CD4-positive, CD25-positive, alpha-beta regulatory T cell (primary cell): ENCODE measurements around the gene KMT5B. TPM values are rescaled to one million over a fixed set of nuclear protein-coding genes. Genes with fewer than 3 reads are reported as not detected.
A peak's percentile ranks its signal among the peaks of the same experiment; 100 is the strongest.

Experiments used
- ATAC-seq, 2 donors: fragments of 150-1000 bp; cut with Tn5 transposase; one replicate each; pipeline ENCODE4 v1.10.0; 2021; ENCODE audit warnings: low read depth in 2 of 2, moderate number of reproducible peaks in 2 of 2, moderate library complexity in 1 of 2
- DNase-seq, 3 donors: peaks; one replicate each; pipeline versions ENCODE4 v3.0.0 to v3.0.0-alpha.2; 2012 to 2022; ENCODE audit warnings: mixed read lengths in 1 of 3
- H3K27ac ChIP-seq: one replicate; pipeline ENCODE4 v1.7.0; 2013; ENCODE audit warnings: mild to moderate bottlenecking, low read length; ENCODE audit not compliant: insufficient read depth, poor library complexity, severe bottlenecking
- H3K27me3 ChIP-seq: one replicate; pipeline ENCODE4 v1.7.0; 2013; ENCODE audit warnings: low read length; ENCODE audit not compliant: control insufficient read depth, insufficient read depth
- H3K36me3 ChIP-seq: one replicate; pipeline ENCODE4 v1.7.0; 2013; ENCODE audit warnings: mild to moderate bottlenecking, low read length, moderate library complexity; ENCODE audit not compliant: control insufficient read depth, insufficient read depth
- H3K4me1 ChIP-seq: 2 replicates; pipeline ENCODE4 v1.7.0; 2013; ENCODE audit warnings: mild to moderate bottlenecking, low read length; ENCODE audit not compliant: insufficient read depth, control insufficient read depth, poor library complexity, severe bottlenecking
- H3K4me3 ChIP-seq: one replicate; pipeline ENCODE4 v1.7.0; 2013; ENCODE audit warnings: low read depth, mild to moderate bottlenecking, low read length, moderate library complexity
- H3K9me3 ChIP-seq, 2 experiments: 1 replicate in 1 of 2; 2 replicates in 1 of 2; pipeline ENCODE4 v1.7.0; 2013; ENCODE audit warnings: low read length in 2 of 2, mild to moderate bottlenecking in 1 of 2, moderate library complexity in 1 of 2; ENCODE audit not compliant: control insufficient read depth in 2 of 2
- H3K27ac Mint-ChIP-seq, 3 donors: one replicate each; pipeline ENCODE4 v1.8.0; 2020 to 2022; ENCODE audit warnings: mild to moderate bottlenecking in 3 of 3, mixed read lengths in 3 of 3, moderate library complexity in 2 of 3
- H3K27me3 Mint-ChIP-seq: one replicate; pipeline ENCODE4 v1.8.0; 2022; ENCODE audit warnings: mild to moderate bottlenecking, mixed read lengths
- H3K36me3 Mint-ChIP-seq: one replicate; pipeline ENCODE4 v1.8.0; 2020; ENCODE audit warnings: mixed read lengths
- H3K4me1 Mint-ChIP-seq, 4 donors: one replicate each; pipeline ENCODE4 v1.8.0; 2020 to 2022; ENCODE audit warnings: mixed read lengths in 4 of 4, mild to moderate bottlenecking in 1 of 4
- H3K4me3 Mint-ChIP-seq, 4 donors: one replicate each; pipeline ENCODE4 v1.8.0; 2020 to 2022; ENCODE audit warnings: mild to moderate bottlenecking in 4 of 4, mixed read lengths in 4 of 4, moderate library complexity in 3 of 4
- H3K9me3 Mint-ChIP-seq, 7 donors: one replicate each; pipeline ENCODE4 v1.8.0; 2020 to 2022; ENCODE audit warnings: mixed read lengths in 7 of 7, mild to moderate bottlenecking in 3 of 7, moderate library complexity in 2 of 7
- polyA plus RNA-seq, 4 donors: library from polyadenylated mRNA; unstranded; fragments of 300-500 nt; fragmentation: Illumina TruSeq; gene quantifications; one replicate each; pipeline ENCODE4 v1.2.3, GENCODE V29; 2021
- total RNA-seq: library from RNA; stranded (reverse); gene quantifications from one replicate; pipeline ENCODE4 v1.2.3, GENCODE V29; 2022

The KMT5B gene
- total and polyA plus RNA-seq, 5 donors from 2014 or later, result 31.6 to 43.1 (median 37.2) TPM

- no peaks in the 10 kb centered on the region for H3K36me3 Mint-ChIP-seq
- Histone ChIP-seq H3K9me3 (no peaks in the 10 kb centered on the region), H3K4me1 (peaks cover 32% of the 10 kb centered on the region), H3K27ac (no peak overlapping the region), H3K36me3 (no peaks in the 10 kb centered on the region), H3K4me3 (no peak overlapping the region), H3K27me3 (no peaks in the 10 kb centered on the region)
- H3K4me1 Mint-ChIP-seq, result peaks cover 8 to 31% (median 21%) of the 10 kb centered on the region in 4 donors
- H3K4me3 Mint-ChIP-seq, result peak overlapping the region; percentile 68 to 94 (median 86)
- H3K27me3 Mint-ChIP-seq, result peaks cover 25% of the 10 kb centered on the region
- DNase-seq (no peak), ATAC-seq (no peak)
- H3K27ac Mint-ChIP-seq, result peak overlapping the region in 2 of 3 donors; percentile 86 to 91
- peaks cover 0 to 3% (median 0%) of the 10 kb centered on the region in 7 donors for H3K9me3 Mint-ChIP-seq
Measured at GRCh38 chr11:68215524-68216170, 2.6 kb upstream of the KMT5B start.

GRCh38 chr11:68215087-68215445 is 2.0 kb upstream of the KMT5B start:
- Histone ChIP-seq H3K27me3 (no peaks in the 10 kb centered on the region), H3K4me3 (no peak overlapping the region), H3K4me1 (peaks cover 37% of the 10 kb centered on the region), H3K36me3 (no peaks in the 10 kb centered on the region), H3K9me3 (no peaks in the 10 kb centered on the region), H3K27ac (no peak overlapping the region)
- peak overlapping the region; percentile 83 to 94 (median 91) for H3K4me3 Mint-ChIP-seq
- H3K4me1 Mint-ChIP-seq, result peaks cover 12 to 37% (median 27%) of the 10 kb centered on the region in 4 donors
- DNase-seq, result peak in 1 of 3 donors; percentile 38
- H3K27me3 Mint-ChIP-seq, result peaks cover 25% of the 10 kb centered on the region
- peaks cover 0 to 3% (median 0%) of the 10 kb centered on the region in 7 donors for H3K9me3 Mint-ChIP-seq
- ATAC-seq, result no peak
- H3K27ac Mint-ChIP-seq, result peak overlapping the region; percentile 56 to 91 (median 86)
- no peaks in the 10 kb centered on the region for H3K36me3 Mint-ChIP-seq

- no peak for DNase-seq
- Mint-ChIP-seq H3K27ac (peak overlapping the region in 2 of 3 donors; percentile 56 to 71), H3K9me3 (peaks cover 0 to 3% (median 0%) of the 10 kb centered on the region in 7 donors), H3K4me3 (peak overlapping the region; percentile 83 to 94 (median 91)), H3K4me1 (peaks cover 12 to 43% (median 30%) of the 10 kb centered on the region in 4 donors), H3K36me3 (no peaks in the 10 kb centered on the region), H3K27me3 (peaks cover 25% of the 10 kb centered on the region)
- ATAC-seq, result peak; percentile 4 to 6
- Histone ChIP-seq H3K4me1 (peaks cover 44% of the 10 kb centered on the region), H3K9me3 (no peaks in the 10 kb centered on the region), H3K27ac (peak overlapping the region; percentile 76), H3K36me3 (no peaks in the 10 kb centered on the region), H3K4me3 (no peak overlapping the region), H3K27me3 (no peaks in the 10 kb centered on the region)
Measured at GRCh38 chr11:68214173-68215086, 1.3 kb upstream of the KMT5B start.

- Mint-ChIP-seq H3K4me3 (peak overlapping the region; percentile 83 to 94 (median 86)), H3K36me3 (no peaks in the 10 kb centered on the region), H3K9me3 (peaks cover 0 to 3% (median 0%) of the 10 kb centered on the region in 7 donors), H3K4me1 (peaks cover 17 to 50% (median 37%) of the 10 kb centered on the region in 4 donors), H3K27ac (peak overlapping the region in 1 of 3 donors; percentile 63), H3K27me3 (peaks cover 25% of the 10 kb centered on the region)
- Histone ChIP-seq H3K27me3 (no peaks in the 10 kb centered on the region), H3K9me3 (no peaks in the 10 kb centered on the region), H3K27ac (peak overlapping the region; percentile 76), H3K4me1 (peaks cover 47% of the 10 kb centered on the region), H3K36me3 (no peaks in the 10 kb centered on the region), H3K4me3 (no peak overlapping the region)
- peak; percentile 46 for ATAC-seq
- peak; percentile 72 to 94 (median 88) for DNase-seq
Measured at GRCh38 chr11:68213555-68214172, 568 bp upstream of the KMT5B start.

GRCh38 chr11:68212421-68213134 is 518 bp downstream of the KMT5B start:
- H3K36me3 ChIP-seq, result no peaks in the 10 kb centered on the region
- H3K9me3 Mint-ChIP-seq, result peaks cover 0 to 3% (median 0%) of the 10 kb centered on the region in 7 donors
- H3K4me1 Mint-ChIP-seq, result peaks cover 17 to 54% (median 41%) of the 10 kb centered on the region in 4 donors

GRCh38 chr11:68211546-68211945 is 1.6 kb downstream of the KMT5B start:
- peak overlapping the region; percentile 89 to 99 (median 96) for H3K4me3 Mint-ChIP-seq
- Histone ChIP-seq H3K27ac (peak overlapping the region; percentile 65), H3K4me3 (peak overlapping the region; percentile 94), H3K36me3 (no peaks in the 10 kb centered on the region), H3K27me3 (no peaks in the 10 kb centered on the region), H3K4me1 (peaks cover 47% of the 10 kb centered on the region), H3K9me3 (no peaks in the 10 kb centered on the region)
- H3K4me1 Mint-ChIP-seq, result peaks cover 17 to 64% (median 48%) of the 10 kb centered on the region in 4 donors
- peak overlapping the region in 2 of 3 donors; percentile 89 to 93 for H3K27ac Mint-ChIP-seq
- peaks cover 19% of the 10 kb centered on the region for H3K27me3 Mint-ChIP-seq
- no peak for DNase-seq
- peaks cover 0 to 3% (median 0%) of the 10 kb centered on the region in 7 donors for H3K9me3 Mint-ChIP-seq
- no peaks in the 10 kb centered on the region for H3K36me3 Mint-ChIP-seq
- ATAC-seq, result no peak

More at GRCh38 chr11:68212421-68213134, 518 bp downstream of the KMT5B start:
- H3K27ac Mint-ChIP-seq, result peak overlapping the region; percentile 89 to 98 (median 95)
- H3K27me3 Mint-ChIP-seq, result peaks cover 25% of the 10 kb centered on the region
- Histone ChIP-seq H3K9me3 (no peaks in the 10 kb centered on the region), H3K4me3 (peak overlapping the region; percentile 94), H3K27ac (peak overlapping the region; percentile 76), H3K4me1 (peaks cover 47% of the 10 kb centered on the region), H3K27me3 (no peaks in the 10 kb centered on the region)
- no peaks in the 10 kb centered on the region for H3K36me3 Mint-ChIP-seq
- ATAC-seq, result peak; percentile 39 to 42
- DNase-seq, result peak; percentile 51 to 66 (median 59)
- peak overlapping the region; percentile 89 to 99 (median 96) for H3K4me3 Mint-ChIP-seq

GRCh38 chr11:68206211-68206610 is 6.9 kb downstream of the KMT5B start:
- no peak overlapping the region for H3K27ac ChIP-seq
- Mint-ChIP-seq H3K27ac (peak overlapping the region in 2 of 3 donors; percentile 28 to 43), H3K9me3 (no peaks in the 10 kb centered on the region), H3K4me1 (peaks cover 17 to 84% (median 49%) of the 10 kb centered on the region in 4 donors), H3K4me3 (peak overlapping the region; percentile 7 to 49 (median 30)), H3K27me3 (no peaks in the 10 kb centered on the region), H3K36me3 (no peaks in the 10 kb centered on the region)
- DNase-seq (peak in 2 of 3 donors; percentile 60 to 77), ATAC-seq (peak; percentile 55 to 68)
- H3K36me3 ChIP-seq, result no peaks in the 10 kb centered on the region
- no peak overlapping the region for H3K4me3 ChIP-seq
- no peaks in the 10 kb centered on the region for H3K27me3 ChIP-seq
- H3K9me3 ChIP-seq, result no peaks in the 10 kb centered on the region
- H3K4me1 ChIP-seq, result peaks cover 42% of the 10 kb centered on the region
